Subcutaneous abdominal adipose tissue (tissue), 5 donors: Measurements from ENCODE around the gene IL2RG.

ENCODE experiments used
- H3K27ac ChIP-seq: one replicate; pipeline ENCODE4 v1.7.0; 2013; ENCODE audit warnings: low read depth, mild to moderate bottlenecking, inconsistent platforms, low read length, moderate library complexity
- H3K27me3 ChIP-seq, 5 donors: one replicate each; pipeline ENCODE4 v1.7.0; 2013; ENCODE audit warnings: low read length in 5 of 5, inconsistent platforms in 1 of 5; ENCODE audit not compliant: control insufficient read depth in 5 of 5, insufficient read depth in 4 of 5
- H3K36me3 ChIP-seq, 5 donors: one replicate each; pipeline ENCODE4 v1.7.0; 2013; ENCODE audit warnings: low read length in 5 of 5; ENCODE audit not compliant: control insufficient read depth in 5 of 5, insufficient read depth in 5 of 5
- H3K4me1 ChIP-seq, 5 donors: one replicate each; pipeline ENCODE4 v1.7.0; 2013; ENCODE audit warnings: low read length in 5 of 5, mild to moderate bottlenecking in 3 of 5, moderate library complexity in 1 of 5; ENCODE audit not compliant: control insufficient read depth in 5 of 5, insufficient read depth in 5 of 5
- H3K4me3 ChIP-seq, 5 donors: one replicate each; pipeline ENCODE4 v1.7.0; 2013; ENCODE audit warnings: low read length in 5 of 5, low read depth in 1 of 5
- H3K9ac ChIP-seq, 5 donors: one replicate each; pipeline ENCODE4 v1.7.0; 2013; ENCODE audit warnings: low read length in 5 of 5, mild to moderate bottlenecking in 4 of 5, moderate library complexity in 3 of 5
- H3K9me3 ChIP-seq, 5 donors: one replicate each; pipeline ENCODE4 v1.7.0; 2013; ENCODE audit warnings: low read length in 5 of 5; ENCODE audit not compliant: control insufficient read depth in 5 of 5
- donor health status: healthy.
- donor health status: healthy.
- donor health status: healthy.
- donor health status: healthy.
- donor health status: healthy.

IL2RG gene

DNA sequence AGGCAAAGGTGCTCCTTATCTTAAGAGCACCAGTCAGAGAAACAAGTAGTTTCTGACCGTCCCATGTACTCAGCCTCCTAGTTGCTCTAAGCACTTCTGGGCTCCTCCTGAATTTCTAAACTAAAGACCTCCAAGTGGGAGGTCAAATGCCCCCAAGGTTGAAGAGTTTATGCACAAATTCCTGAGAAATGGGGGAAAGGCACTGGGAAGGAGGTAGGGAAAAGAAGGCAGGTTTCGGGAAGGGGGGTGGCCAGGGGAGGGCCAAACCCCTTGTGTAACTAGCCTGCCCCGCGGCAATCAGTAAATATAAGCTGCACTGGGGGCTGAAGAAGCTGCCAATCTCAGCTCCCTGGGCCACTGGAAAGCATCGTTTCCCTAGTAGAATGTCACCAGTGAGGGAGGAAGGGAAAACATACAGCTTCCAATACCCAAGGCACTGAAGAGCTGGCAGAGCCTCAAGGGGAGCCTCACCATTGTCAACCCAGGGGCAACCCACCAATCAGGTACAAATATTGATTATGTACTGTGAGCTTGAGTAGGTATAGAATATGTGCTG lies 12.3 kb downstream of the IL2RG start:
- peaks cover 0 to 47% (median 35%) of the 10 kb centered on the region in 5 donors for H3K4me1 ChIP-seq
- H3K9me3 ChIP-seq = no peaks in the 10 kb centered on the region
- H3K27ac ChIP-seq = no peak overlapping the region
- peaks cover 0 to 3% (median 0%) of the 10 kb centered on the region in 5 donors for H3K36me3 ChIP-seq
- H3K4me3 ChIP-seq = no peak overlapping the region
- H3K9ac ChIP-seq = no peak overlapping the region
- peaks cover 0 to 15% (median 10%) of the 10 kb centered on the region in 5 donors for H3K27me3 ChIP-seq

DNA sequence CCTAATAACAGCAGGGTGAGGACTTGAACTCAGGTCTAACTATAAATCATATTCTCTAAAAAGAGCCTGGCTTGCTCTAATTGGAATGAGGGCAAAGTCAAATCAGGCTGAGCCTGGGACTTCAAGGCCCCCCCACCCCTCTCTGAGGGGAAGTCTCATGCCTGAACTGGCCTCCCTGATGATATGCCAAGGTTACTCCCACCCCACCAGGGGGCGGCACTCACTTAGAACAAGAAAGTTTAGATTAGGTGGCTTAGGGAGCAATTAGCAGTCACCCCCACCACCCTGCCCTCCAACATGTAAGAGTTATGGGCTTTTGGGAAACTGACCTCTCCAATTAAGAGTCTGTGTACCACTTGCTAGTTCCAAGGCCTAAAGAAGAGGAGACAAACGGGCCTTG lies 13.1 kb downstream of the IL2RG start:
- H3K27me3 ChIP-seq = peaks cover 0 to 14% (median 13%) of the 10 kb centered on the region in 5 donors
- no peak overlapping the region for H3K27ac ChIP-seq
- peaks cover 0 to 40% (median 30%) of the 10 kb centered on the region in 5 donors for H3K4me1 ChIP-seq
- H3K36me3 ChIP-seq = peaks cover 0 to 3% (median 0%) of the 10 kb centered on the region in 5 donors
- no peak overlapping the region for H3K9ac ChIP-seq
- no peak overlapping the region for H3K4me3 ChIP-seq
- no peaks in the 10 kb centered on the region for H3K9me3 ChIP-seq

DNA sequence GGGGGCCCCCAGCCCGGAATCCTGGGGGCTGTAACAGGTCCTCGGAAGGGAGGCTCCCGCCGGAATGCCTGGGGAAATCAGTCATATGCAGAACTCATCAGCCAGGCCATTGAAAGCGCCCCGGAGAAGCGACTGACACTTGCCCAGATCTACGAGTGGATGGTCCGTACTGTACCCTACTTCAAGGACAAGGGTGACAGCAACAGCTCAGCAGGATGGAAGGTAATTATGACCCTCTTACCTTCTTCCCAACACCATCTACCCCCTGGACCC lies 14.7 kb downstream of the IL2RG start:
- H3K9ac ChIP-seq = peak overlapping the region in 4 of 5 donors; percentile 53 to 66 (median 64)
- peak overlapping the region; percentile 49 to 88 (median 81) for H3K4me3 ChIP-seq
- no peaks in the 10 kb centered on the region for H3K9me3 ChIP-seq
- peaks cover 0 to 3% (median 0%) of the 10 kb centered on the region in 5 donors for H3K36me3 ChIP-seq
- H3K27me3 ChIP-seq = peaks cover 0 to 14% (median 11%) of the 10 kb centered on the region in 5 donors
- peak overlapping the region; percentile 41 for H3K27ac ChIP-seq
- H3K4me1 ChIP-seq = peaks cover 0 to 33% (median 24%) of the 10 kb centered on the region in 5 donors

DNA sequence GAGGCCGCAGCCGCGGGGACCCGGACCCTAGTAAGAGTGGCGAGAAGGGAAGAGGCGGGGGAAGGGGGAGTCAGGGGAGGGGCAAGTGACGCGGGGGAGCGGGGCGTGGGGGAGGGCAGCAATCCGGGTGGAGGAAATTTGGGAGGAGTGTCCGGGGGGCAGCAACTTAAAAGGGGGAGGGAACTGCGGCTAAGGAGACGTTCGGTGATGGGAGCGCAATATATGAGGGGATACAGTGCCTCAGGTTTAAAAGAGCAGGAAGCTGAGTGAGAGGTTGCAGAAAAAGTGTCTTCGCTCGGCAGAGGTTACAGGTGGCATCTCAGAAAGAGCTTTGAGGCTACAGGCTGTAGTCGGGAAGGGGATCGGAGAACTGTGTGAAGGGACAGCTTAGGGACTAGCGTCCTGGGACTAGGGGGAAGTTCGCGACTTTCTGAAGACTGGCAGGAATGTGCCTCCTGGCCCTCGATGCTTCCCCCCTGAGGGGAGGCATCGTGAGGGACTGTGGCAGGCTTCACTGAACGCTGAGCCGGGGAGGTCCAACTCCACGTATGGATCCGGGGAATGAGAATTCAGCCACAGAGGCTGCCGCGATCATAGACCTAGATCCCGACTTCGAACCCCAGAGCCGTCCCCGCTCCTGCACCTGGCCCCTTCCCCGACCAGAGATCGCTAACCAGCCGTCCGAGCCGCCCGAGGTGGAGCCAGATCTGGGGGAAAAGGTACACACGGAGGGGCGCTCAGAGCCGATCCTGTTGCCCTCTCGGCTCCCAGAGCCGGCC lies 15.2 kb downstream of the IL2RG start:
- peaks cover 0 to 12% (median 7%) of the 10 kb centered on the region in 5 donors for H3K27me3 ChIP-seq
- H3K9me3 ChIP-seq = no peaks in the 10 kb centered on the region
- H3K27ac ChIP-seq = peak overlapping the region; percentile 41
- peaks cover 0 to 33% (median 24%) of the 10 kb centered on the region in 5 donors for H3K4me1 ChIP-seq
- H3K4me3 ChIP-seq = peak overlapping the region; percentile 74 to 89 (median 84)
- H3K36me3 ChIP-seq = peaks cover 0 to 3% (median 0%) of the 10 kb centered on the region in 5 donors
- H3K9ac ChIP-seq = peak overlapping the region; percentile 38 to 66 (median 64)

DNA sequence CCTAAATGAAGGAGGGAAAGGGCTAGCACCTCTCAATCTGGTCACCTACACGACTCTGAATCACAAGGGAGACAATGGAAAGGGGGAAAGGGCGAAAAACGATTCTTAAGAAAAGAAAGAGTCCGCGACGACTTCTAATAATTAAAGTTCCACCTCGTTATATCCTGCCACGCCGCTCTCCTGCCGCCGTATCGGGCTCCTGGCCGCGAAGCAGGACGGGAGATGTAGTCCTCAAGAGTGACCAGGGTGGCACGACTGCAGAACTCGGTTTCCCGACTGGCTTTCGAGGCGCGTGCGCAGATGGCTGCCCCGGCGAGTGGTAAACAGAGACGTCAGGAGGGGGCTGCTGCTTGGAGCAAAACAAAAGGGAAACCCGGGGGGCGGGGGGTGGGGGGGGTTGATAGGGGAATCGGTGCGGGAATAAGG lies 15.8 kb downstream of the IL2RG start, which contains the start of gene FOXO4:
TSS of gene FOXO4 (plus strand) at position 297 of the 426 bp plus-strand sequence. CDS start 678 bp downstream, outside the sequence.
- Histone ChIP-seq H3K9me3 (no peaks in the 10 kb centered on the region), H3K9ac (peak within 1 kb of the TSS; percentile 53 to 71 (median 66)), H3K27ac (peak within 1 kb of the TSS; percentile 41), H3K4me1 (peaks cover 0 to 33% (median 24%) of the 10 kb centered on the region in 5 donors), H3K4me3 (peak within 1 kb of the TSS; percentile 74 to 89 (median 84)), H3K27me3 (peaks cover 0 to 8% (median 4%) of the 10 kb centered on the region in 5 donors), H3K36me3 (no peaks in the 10 kb centered on the region)

DNA sequence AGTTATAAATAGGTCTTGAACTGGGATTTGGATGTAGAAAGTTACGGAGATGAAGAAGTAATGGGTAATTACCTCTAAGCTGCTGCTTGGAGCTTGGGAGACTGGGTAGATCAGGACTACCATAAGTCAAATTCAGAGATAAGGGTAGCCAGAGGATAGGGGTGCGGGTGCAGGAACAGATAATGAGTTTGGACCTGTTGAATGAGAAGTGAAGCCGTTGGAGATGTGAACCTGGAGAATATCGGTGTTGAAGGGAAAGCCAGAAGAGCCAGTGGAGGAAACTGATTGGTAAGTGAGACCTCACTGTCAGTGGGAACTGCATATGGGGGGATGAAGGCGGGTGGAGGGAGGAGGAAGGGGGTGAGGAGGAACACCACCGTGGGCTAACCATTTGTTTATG lies 16.3 kb downstream of the IL2RG start:
- H3K4me3 ChIP-seq = peak overlapping the region; percentile 59 to 84 (median 75)
- H3K27me3 ChIP-seq = peaks cover 0 to 8% (median 4%) of the 10 kb centered on the region in 5 donors
- H3K36me3 ChIP-seq = no peaks in the 10 kb centered on the region
- peak overlapping the region in 4 of 5 donors; percentile 26 to 71 (median 64) for H3K9ac ChIP-seq
- H3K9me3 ChIP-seq = no peaks in the 10 kb centered on the region
- no peak overlapping the region for H3K27ac ChIP-seq
- peaks cover 0 to 33% (median 24%) of the 10 kb centered on the region in 5 donors for H3K4me1 ChIP-seq

DNA sequence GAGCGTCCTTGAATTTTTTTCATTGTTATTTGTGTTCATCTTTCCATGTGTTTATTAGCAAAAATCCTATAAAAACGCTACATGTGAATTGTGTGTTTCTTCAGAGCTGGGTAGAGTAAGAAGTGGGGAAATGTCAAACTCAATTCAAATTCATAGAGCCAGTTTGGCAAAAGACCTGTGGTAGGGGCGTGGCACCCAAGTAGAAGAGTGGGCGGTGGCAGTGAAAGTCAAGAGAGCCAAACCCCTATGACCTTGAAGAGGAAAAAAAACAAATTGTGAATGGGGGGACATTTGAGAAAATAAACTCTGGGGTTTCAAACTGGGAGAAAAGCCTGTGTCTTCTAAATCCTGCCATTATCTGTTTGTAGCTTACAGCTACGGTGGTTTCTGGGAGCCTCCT lies 20.1 kb downstream of the IL2RG start:
- Histone ChIP-seq H3K4me3 (no peak overlapping the region), H3K27me3 (peaks cover 0 to 7% (median 2%) of the 10 kb centered on the region in 5 donors), H3K9ac (no peak overlapping the region), H3K4me1 (peaks cover 0 to 9% (median 6%) of the 10 kb centered on the region in 5 donors), H3K36me3 (no peaks in the 10 kb centered on the region), H3K27ac (no peak overlapping the region), H3K9me3 (no peaks in the 10 kb centered on the region)

DNA sequence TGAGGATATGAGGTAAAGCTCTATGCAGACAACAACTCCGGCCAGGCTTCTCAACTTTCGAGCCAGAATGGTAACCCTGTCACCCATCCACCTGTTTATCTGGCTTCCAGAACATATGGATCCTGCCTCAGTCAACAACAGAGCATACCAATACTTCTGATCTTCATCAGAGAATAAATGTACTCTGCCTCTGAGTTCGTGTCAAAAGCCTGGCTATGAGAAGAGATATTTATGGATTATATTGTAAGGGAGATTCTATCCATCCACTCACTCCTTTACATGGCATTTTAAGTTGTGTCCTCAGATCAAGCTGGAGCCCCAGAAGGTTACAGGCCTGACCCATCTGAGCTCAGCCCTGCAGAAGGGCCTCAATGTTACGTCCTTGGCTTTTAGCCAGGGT lies 25.5 kb downstream of the IL2RG start:
- no peaks in the 10 kb centered on the region for H3K9me3 ChIP-seq
- no peaks in the 10 kb centered on the region for H3K4me1 ChIP-seq
- no peaks in the 10 kb centered on the region for H3K36me3 ChIP-seq
- peaks cover 0 to 8% (median 0%) of the 10 kb centered on the region in 5 donors for H3K27me3 ChIP-seq
- no peak overlapping the region for H3K9ac ChIP-seq
- H3K4me3 ChIP-seq = no peak overlapping the region
- H3K27ac ChIP-seq = no peak overlapping the region

DNA sequence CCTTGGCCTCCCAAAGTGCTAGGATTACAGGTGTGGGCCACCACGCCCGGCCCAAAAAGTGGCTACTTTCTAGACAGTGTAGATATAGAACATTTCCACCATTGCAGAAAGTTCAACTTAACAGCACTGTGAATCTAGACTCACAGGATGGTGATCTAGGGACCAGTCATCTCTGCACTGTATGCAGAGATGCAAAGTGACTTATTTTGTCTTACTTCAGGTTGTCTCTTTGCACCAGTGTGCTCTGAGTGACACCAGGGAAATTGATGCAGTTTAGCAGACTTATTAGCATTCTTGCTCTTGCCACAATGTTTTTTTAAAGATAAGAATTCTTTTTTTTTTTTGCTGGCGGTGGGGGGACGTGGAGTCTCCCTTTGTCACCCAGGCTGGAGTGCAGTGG lies 28.6 kb downstream of the IL2RG start:
- no peak overlapping the region for H3K27ac ChIP-seq
- no peak overlapping the region for H3K4me3 ChIP-seq
- H3K9me3 ChIP-seq = no peaks in the 10 kb centered on the region
- no peaks in the 10 kb centered on the region for H3K4me1 ChIP-seq
- H3K36me3 ChIP-seq = no peaks in the 10 kb centered on the region
- no peak overlapping the region for H3K9ac ChIP-seq
- peaks cover 0 to 5% (median 0%) of the 10 kb centered on the region in 5 donors for H3K27me3 ChIP-seq

DNA sequence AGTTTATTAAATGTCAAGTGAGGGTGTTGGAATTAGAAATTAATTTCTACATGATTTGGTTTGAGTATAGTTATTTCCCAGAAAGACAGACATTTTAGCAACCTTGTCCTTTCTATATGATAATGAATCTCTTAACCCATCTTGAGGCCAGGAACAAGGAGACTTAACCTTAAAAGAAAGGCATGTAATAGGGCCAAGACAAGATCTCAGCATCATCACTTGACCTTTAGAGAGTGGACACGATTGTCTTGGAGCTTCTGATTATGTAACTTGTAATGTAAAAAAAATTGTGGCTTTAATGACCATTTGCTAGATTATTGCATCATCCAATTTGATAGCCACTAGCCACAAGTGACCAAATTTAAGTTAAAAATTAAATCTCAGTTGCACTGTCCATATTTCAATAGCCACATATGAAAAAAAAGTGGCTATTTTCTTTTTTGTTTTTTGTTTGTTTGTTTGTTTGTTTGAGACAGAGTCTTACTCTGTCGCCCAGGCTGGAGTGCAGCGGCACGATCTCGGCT lies 29.2 kb downstream of the IL2RG start:
- Histone ChIP-seq H3K9ac (no peak overlapping the region), H3K4me1 (no peaks in the 10 kb centered on the region), H3K27me3 (peaks cover 0 to 5% (median 0%) of the 10 kb centered on the region in 5 donors), H3K9me3 (no peaks in the 10 kb centered on the region), H3K27ac (no peak overlapping the region), H3K36me3 (no peaks in the 10 kb centered on the region), H3K4me3 (no peak overlapping the region)
